ENCODE data around the gene DARS2. TPM values are rescaled to one million over a fixed set of nuclear protein-coding genes. Genes with fewer than 3 reads are reported as not detected.
"Not testable (repeated sequence)": the region's sequence is repeated elsewhere in the genome, so short reads cannot be mapped to it uniquely, and the experiment has no call there.

Gene DARS2
- total RNA-seq, 2 donors from 2014 or later: 11.3 to 18.1 TPM

DNA sequence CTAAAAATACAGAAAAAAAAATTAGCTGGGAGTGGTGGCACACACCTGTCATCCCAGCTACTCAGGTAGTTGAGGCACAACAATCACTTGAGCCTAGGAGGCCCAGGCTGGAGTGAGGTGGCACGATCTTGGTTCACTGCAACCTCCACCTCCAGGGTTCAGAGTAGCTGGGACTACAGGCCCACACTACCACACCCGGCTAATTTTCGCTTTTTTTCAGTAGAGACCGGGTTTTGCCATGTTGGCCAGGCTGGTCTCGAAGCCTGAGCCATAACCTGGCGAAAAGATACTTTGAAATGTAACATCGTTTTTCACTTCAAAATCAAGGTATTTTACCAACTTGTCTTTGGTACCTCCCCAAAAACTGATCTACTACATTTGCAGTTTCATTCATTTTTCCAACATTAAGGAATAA, 37.3 kb downstream of the DARS2 start:
- Histone ChIP-seq H3K36me3 (no peaks in the 10 kb centered on the region), H3K4me1 (replicated peaks) (peaks cover 4% of the 10 kb centered on the region), H3K27ac (no peak overlapping the region), H3K4me3 (no peak overlapping the region), H3K27me3 (replicated peaks; ENCODE audit: insufficient read depth) (no peaks in the 10 kb centered on the region), H3K9me3 (no peaks in the 10 kb centered on the region)
- intact Hi-C loops (cut with DNase I): no loop called here
- no peak for TF ChIP-seq POLR2AphosphoS5 (IDR thresholded peaks at IDR 0.05)
- TF ChIP-seq POLR2A (IDR thresholded peaks at IDR 0.05): no peak
- TF ChIP-seq, protein P1, sequence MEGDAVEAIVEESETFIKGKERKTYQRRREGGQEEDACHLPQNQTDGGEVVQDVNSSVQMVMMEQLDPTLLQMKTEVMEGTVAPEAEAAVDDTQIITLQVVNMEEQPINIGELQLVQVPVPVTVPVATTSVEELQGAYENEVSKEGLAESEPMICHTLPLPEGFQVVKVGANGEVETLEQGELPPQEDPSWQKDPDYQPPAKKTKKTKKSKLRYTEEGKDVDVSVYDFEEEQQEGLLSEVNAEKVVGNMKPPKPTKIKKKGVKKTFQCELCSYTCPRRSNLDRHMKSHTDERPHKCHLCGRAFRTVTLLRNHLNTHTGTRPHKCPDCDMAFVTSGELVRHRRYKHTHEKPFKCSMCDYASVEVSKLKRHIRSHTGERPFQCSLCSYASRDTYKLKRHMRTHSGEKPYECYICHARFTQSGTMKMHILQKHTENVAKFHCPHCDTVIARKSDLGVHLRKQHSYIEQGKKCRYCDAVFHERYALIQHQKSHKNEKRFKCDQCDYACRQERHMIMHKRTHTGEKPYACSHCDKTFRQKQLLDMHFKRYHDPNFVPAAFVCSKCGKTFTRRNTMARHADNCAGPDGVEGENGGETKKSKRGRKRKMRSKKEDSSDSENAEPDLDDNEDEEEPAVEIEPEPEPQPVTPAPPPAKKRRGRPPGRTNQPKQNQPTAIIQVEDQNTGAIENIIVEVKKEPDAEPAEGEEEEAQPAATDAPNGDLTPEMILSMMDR (IDR thresholded peaks at IDR 0.05): no peak
- DNase-seq (ENCODE audit: low spot score): no peak
- WGBS: 95% methylated on average over 7 of the region's 7 CpGs

DNA sequence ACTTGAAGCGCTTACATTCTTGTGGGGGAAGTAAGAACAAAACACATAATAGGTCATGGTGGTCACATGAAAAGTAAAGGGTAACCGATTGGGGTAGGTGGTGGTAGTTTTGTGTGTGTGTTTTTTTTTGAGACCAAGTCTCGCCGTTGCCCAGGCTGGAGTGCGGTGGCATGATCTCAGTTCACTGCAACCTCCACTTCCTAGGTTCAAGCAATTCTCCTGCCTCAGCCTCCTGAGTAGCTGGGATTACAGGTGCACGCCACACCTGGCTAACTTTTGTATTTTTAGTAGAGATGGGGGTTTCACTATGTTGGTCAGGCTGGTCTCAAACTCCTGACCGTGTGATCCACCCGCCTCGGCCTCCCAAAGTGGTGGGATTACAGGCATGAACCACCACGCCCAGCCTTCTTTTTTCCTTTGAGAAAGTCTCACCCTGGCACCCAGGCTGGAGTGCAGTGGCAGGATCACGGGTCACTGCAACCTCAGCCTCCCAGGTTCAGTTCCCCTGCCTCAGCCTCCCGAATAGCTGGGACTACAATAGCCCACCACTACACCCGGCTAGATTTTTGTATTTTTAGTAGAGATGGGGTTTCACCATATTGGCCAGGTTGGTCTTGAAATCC, 37.8 kb downstream of the DARS2 start:
- H3K36me3 ChIP-seq; H3K4me1 ChIP-seq (replicated peaks); intact Hi-C loops (cut with DNase I); H3K9me3 ChIP-seq; DNase-seq (ENCODE audit: low spot score); H3K27ac ChIP-seq; H3K4me3 ChIP-seq; H3K27me3 ChIP-seq (replicated peaks; ENCODE audit: insufficient read depth): not testable (repeated sequence)
- 84% methylated on average over 13 of the region's 13 CpGs for WGBS

DNA sequence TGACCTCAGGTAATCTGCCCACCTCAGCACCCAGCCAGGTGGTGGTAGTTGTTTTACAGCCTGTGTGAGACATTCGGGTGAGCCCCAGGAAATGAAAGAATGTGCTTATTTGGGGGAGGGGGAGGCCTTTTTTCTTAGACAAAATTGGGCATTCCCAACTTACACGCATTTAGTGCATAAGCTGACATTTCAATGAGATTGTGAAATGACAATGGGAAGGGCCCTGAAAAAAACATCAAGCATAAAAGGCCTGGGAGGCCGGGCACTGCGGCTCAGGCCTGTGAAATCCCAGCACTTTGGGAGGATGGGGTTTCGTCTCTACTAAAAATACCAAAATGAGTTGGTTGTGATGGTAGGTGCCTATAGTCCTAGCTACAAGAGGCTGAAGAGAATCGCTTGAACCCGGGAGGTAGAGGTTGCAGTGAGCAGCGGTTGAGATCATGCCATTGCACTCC, 38.3 kb downstream of the DARS2 start:
- H3K4me3 ChIP-seq: no peak overlapping the region
- no peaks in the 10 kb centered on the region for H3K27me3 ChIP-seq (replicated peaks; ENCODE audit: insufficient read depth)
- no peaks in the 10 kb centered on the region for H3K9me3 ChIP-seq
- DNase-seq (ENCODE audit: low spot score): no peak
- intact Hi-C loops (cut with DNase I): no loop called here
- no peaks in the 10 kb centered on the region for H3K36me3 ChIP-seq
- no peak overlapping the region for H3K27ac ChIP-seq
- H3K4me1 ChIP-seq (replicated peaks): peaks cover 7% of the 10 kb centered on the region
- TF ChIP-seq POLR2AphosphoS5 (IDR thresholded peaks at IDR 0.05) (no peak), POLR2A (IDR thresholded peaks at IDR 0.05) (no peak)
- TF ChIP-seq, protein P1 (IDR thresholded peaks at IDR 0.05): no peak
- 84% methylated on average over 8 of the region's 8 CpGs for WGBS

DNA sequence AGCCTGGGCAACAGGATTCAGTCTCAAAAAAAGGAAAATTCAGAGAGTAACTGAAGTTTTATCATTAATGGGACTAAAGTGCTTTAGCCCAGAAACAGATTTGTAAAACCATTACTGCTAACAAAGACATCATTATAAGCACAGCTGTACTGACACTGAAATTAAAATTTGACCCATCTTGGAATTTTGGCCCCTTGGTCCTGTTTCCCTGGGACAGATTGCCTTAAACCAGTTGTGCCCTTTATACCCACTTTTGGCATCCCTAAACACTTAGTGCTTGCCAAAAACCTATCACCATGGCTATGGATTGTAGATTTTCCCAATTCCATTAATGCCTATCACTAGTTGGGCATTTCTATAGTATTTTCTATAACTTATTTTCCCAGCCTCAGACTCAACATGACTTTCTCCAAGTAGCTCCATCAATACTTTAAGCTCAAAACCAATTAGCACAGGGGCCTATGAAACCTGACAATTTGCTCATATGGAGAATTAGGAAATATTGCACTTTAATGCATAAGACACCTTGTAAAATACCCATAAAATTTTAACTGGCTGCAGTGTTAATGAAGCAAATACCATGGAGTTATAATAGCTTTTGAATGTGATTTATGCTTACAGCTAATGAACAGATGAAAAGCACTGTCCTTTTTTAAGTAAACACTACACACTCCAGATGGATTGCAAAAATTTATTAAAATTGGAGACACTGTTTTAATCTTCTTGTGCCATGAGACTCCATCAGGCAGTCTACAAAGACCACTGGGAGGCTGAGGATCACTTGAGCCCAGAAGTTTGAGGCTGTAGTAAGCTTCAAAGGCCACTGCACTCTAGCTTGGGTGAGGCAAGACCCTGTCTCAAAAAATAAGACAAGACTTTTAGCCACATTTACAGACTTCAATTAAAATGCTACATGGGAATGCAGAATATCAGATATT, 39.0 kb downstream of the DARS2 start:
- Histone ChIP-seq H3K9me3 (no peaks in the 10 kb centered on the region), H3K27me3 (replicated peaks; ENCODE audit: insufficient read depth) (no peaks in the 10 kb centered on the region), H3K4me1 (replicated peaks) (peaks cover 7% of the 10 kb centered on the region), H3K36me3 (no peaks in the 10 kb centered on the region), H3K4me3 (no peak overlapping the region), H3K27ac (no peak overlapping the region)
- intact Hi-C loops (cut with DNase I): no loop called here
- TF ChIP-seq, protein P1 (IDR thresholded peaks at IDR 0.05): no peak
- DNase-seq (ENCODE audit: low spot score): no peak

DNA sequence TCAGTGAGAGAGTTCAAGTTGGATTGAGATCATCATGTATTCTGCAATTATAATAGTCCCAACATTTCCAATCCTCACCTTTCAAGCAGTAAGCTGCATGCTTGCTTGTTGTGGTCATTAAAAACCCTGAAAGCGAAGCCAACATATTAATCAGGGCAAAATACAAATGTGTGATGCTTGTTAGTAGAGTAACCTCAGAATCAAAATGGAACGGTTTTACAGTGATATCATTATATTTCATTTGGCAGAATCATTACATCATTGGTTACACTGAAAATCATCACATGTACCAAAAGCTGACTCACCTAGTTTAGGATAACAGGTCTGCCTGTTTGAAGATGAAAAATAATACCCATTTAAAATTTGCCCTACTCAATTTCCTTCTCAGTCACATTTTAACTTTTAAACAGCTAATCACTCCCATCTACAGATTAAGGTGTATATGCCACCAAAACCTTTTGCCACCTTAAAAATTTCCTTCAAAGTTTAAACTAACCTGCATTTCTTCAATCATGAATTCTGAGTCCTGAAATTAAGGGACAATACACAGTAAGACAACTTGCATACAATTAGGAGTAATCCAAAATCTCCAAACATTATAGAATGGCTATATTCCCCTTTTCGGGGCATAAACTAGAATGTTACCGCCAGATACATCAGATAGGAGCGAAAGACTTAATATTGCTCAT, 39.9 kb downstream of the DARS2 start:
- WGBS: 77% methylated on average over 5 of the region's 5 CpGs
- H3K27ac ChIP-seq: no peak overlapping the region
- H3K4me3 ChIP-seq: no peak overlapping the region
- no peaks in the 10 kb centered on the region for H3K9me3 ChIP-seq
- no peaks in the 10 kb centered on the region for H3K27me3 ChIP-seq (replicated peaks; ENCODE audit: insufficient read depth)
- no peak for DNase-seq (ENCODE audit: low spot score)
- TF ChIP-seq POLR2AphosphoS5 (IDR thresholded peaks at IDR 0.05) (no peak), POLR2A (IDR thresholded peaks at IDR 0.05) (no peak)
- H3K4me1 ChIP-seq (replicated peaks): peaks cover 8% of the 10 kb centered on the region
- intact Hi-C loops (cut with DNase I): no loop called here
- no peaks in the 10 kb centered on the region for H3K36me3 ChIP-seq
